Fibroblast of mammary gland (primary cell): ENCODE results near the gene PRDM2.

Experiments used
- DNase-seq: peaks from one replicate; pipeline ENCODE4 v3.0.0-alpha.2; 2010; ENCODE audit warnings: low read depth
- H3K4me3 ChIP-seq: 2 replicates; pipeline ENCODE4 v1.5.1; 2011; ENCODE audit warnings: low read depth, mild to moderate bottlenecking, low read length, moderate library complexity; ENCODE audit not compliant: control insufficient read depth
- TF ChIP-seq, protein P1 (sequence below): conservative IDR thresholded peaks from 2 replicates; pipeline ENCODE4 v1.5.1; 2011; ENCODE audit warnings: low read depth, low read length, inconsistent platforms; ENCODE audit not compliant: control insufficient read depth, insufficient read depth

Gene PRDM2

DNA sequence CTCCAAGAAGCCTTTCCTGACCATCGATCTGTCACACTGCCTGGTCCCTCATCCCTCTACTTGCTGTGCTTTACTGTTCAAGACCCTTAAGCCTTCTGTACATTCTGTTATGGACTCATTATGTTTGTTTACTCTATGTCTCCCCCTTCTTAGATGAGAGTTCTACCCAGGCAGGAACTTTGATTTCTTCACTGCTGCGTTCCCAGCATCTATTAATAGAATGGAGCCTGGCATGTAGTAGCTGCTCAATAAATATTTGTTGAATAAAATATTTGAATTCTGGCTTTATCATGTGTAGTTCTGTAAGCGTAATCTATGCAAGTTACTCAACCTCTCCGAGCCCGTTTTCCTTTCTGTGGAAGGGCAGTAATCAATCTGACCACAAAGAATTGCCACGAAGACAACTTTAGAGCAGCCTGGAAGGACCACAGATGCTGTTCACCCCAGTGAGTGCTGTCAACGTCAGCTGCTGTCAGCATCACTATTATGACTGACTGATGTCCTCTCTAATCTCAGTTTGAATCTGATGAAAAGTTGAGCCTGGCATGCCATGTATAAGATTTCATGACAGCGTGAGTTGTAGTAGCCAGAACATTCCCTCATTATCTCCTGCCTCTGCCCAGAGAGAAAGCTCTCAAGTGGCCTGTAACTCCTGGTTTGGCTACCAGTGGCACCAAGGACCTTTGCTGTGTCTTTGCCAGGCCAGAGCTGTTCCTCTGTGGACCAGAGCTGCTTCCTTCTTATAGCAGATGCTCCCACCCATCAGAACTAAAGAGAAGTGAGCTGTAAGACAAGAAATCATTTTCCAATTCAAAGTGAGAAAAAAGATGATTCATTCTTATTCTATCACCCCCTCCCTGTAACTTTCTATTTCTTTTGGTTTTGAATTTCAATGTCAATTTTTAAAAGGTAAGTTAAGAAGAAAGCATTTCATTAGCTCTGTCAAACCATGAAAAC lies 94.5 kb downstream of the PRDM2 start:
- DNase-seq = no peak
- no peak overlapping the region for H3K4me3 ChIP-seq
- TF ChIP-seq, protein P1, sequence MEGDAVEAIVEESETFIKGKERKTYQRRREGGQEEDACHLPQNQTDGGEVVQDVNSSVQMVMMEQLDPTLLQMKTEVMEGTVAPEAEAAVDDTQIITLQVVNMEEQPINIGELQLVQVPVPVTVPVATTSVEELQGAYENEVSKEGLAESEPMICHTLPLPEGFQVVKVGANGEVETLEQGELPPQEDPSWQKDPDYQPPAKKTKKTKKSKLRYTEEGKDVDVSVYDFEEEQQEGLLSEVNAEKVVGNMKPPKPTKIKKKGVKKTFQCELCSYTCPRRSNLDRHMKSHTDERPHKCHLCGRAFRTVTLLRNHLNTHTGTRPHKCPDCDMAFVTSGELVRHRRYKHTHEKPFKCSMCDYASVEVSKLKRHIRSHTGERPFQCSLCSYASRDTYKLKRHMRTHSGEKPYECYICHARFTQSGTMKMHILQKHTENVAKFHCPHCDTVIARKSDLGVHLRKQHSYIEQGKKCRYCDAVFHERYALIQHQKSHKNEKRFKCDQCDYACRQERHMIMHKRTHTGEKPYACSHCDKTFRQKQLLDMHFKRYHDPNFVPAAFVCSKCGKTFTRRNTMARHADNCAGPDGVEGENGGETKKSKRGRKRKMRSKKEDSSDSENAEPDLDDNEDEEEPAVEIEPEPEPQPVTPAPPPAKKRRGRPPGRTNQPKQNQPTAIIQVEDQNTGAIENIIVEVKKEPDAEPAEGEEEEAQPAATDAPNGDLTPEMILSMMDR = no peak

DNA sequence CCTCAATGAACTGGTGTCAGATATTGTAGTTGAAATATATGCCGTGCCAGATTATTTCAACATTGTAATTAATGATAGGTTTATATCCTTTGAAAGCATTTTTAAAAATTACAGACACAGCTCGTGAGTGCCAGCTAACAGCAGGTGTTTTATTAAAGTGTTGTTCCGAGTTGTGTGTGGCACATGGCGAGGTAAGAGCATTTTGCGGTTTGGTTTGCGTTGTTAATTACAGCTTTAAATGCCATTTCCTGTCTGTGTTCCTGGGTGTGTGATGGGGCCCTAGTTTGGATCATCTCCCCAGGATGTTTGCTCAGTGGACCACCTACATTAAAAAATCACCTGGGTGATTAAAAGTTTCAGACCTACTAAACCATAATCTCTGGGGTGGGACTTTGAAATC lies 97.4 kb downstream of the PRDM2 start:
- DNase-seq = no peak
- TF ChIP-seq, protein P1 = no peak
- H3K4me3 ChIP-seq = no peak overlapping the region

GRCh38 chr1:13798120-13798519 lies 98.1 kb downstream of the PRDM2 start:
- no peak overlapping the region for H3K4me3 ChIP-seq
- no peak for DNase-seq
- TF ChIP-seq, protein P1 = no peak

DNA sequence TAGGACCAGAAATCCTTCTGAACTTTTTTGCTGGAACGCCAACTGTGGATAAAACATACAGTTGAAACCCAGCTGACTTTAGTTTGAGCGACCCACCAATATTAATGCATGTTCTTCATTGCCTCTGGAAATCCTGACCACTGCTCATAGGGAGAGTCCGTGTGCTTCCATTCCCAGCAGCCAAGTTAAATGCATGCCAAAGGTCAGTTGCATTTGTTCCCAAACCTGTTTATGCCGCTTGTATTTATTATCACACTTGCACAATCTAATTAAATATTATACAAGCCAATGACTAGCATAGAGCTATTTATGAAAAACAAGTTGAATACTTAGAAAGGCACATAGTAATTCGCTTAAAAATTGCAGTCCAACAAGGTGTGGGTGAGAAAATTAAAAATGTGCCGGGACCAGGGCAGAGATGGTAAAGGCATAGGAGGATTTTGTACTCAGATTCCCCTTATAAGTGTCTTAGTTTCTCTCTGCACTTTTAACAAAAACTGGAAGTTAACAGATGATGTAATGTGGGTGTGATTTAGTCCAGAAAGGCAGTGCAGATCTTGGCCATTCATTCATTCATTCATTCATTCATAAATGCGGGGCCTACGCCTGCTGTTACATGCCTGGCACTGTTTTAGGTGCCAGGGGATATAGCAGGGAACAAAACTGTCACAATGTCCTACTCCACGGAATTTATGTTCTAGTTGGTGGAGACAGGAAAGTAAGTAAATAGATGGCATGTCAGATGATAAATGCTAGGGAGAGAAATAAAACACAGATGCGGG lies 99.7 kb downstream of the PRDM2 start:
- DNase-seq = no peak
- H3K4me3 ChIP-seq = no peak overlapping the region
- TF ChIP-seq, protein P1 = no peak

- no peak overlapping the region for H3K4me3 ChIP-seq
- no peak for DNase-seq
- TF ChIP-seq, protein P1 = no peak
These were observed 101.2 kb downstream of the PRDM2 start for GRCh38 chr1:13801232-13801631.

- TF ChIP-seq, protein P1 = no peak
- DNase-seq = no peak
- H3K4me3 ChIP-seq = no peak overlapping the region
These were observed 101.9 kb downstream of the PRDM2 start for GRCh38 chr1:13801655-13802486.
